ENCODE data around the gene SAXO2.
"Not testable (repeated sequence)": the region's sequence is repeated elsewhere in the genome, so short reads cannot be mapped to it uniquely, and the experiment has no call there.

The SAXO2 gene

GRCh38 chr15:82284381-82284780, 21.8 kb downstream of the SAXO2 start:
- in situ Hi-C loops (cut with HindIII; ENCODE audit: low sequenced_read_pairs), result not testable (repeated sequence)

DNA sequence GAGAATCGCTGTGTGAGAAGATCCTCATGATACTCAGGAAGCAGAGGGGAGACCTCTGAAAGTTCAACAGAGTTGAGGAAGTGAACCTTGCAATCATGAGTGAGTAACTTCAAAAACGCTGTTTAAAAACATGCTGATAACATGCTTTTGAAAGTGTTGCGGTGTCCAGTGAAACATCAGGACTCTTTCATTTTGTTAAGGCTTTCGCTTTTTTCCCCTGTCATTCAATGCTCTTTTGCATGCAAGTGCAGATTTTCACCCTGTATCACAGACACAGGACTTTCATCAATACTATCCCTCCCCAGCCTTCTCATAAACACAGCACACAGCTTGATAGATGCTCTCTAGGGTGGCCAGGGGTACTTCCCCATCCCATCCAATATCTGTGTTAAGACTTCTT, 23.9 kb downstream of the SAXO2 start:
- in situ Hi-C loops (cut with HindIII; ENCODE audit: low sequenced_read_pairs), result not testable (repeated sequence)

DNA sequence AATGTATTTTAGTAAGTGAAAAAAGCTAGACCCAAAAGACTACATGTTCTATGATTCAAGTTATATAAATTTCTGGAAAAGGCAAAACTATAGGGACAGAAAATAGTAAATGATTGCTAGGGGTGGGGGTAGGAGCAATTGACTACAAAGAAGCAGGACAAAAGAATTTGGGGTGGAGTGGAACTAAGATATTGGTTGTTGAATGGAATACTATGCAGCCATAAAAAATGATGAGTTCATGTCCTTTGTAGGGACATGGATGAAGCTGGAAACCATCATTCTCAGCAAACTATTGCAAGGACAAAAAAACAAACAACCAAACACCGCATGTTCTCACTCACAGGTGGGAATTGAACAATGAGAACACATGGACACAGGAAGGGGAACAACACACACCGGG, 25.6 kb downstream of the SAXO2 start:
- in situ Hi-C loops (cut with HindIII; ENCODE audit: low sequenced_read_pairs), result not testable (repeated sequence)

GRCh38 chr15:82292271-82292670, 29.7 kb downstream of the SAXO2 start:
- in situ Hi-C loops (cut with HindIII; ENCODE audit: low sequenced_read_pairs), result no loop called here

- in situ Hi-C loops (cut with HindIII; ENCODE audit: low sequenced_read_pairs), result no loop called here
Measured at GRCh38 chr15:82294061-82294690, 31.6 kb downstream of the SAXO2 start.

GRCh38 chr15:82297546-82297945, 34.9 kb downstream of the SAXO2 start:
- in situ Hi-C loops (cut with HindIII; ENCODE audit: low sequenced_read_pairs), result no loop called here

- in situ Hi-C loops (cut with HindIII; ENCODE audit: low sequenced_read_pairs), result no loop called here
Measured at GRCh38 chr15:82298032-82298431, 35.4 kb downstream of the SAXO2 start.

GRCh38 chr15:82298520-82298919, 35.9 kb downstream of the SAXO2 start:
- in situ Hi-C loops (cut with HindIII; ENCODE audit: low sequenced_read_pairs), result no loop called here

DNA sequence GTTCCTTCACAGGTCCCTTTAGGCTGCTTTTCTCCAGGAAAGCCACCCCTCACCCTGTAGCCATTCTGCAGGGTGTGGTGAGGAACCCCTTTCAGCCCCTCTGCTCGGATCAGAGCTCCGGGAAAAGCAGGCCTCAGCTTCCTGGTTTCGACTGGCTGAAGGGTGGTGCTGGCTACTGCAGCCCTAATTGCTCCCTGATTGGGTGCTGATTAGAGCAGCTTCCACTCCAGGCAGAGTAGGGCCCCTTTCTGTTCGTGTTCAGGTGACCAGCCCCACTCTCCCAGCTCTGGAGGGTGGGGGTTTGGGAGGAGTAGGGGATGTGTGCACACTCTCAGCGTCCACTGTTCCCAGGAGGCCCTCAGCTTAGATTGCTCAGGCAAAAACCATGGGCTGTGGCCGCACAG, 36.9 kb downstream of the SAXO2 start:
- in situ Hi-C loops (cut with HindIII; ENCODE audit: low sequenced_read_pairs), result not testable (repeated sequence)

- in situ Hi-C loops (cut with HindIII; ENCODE audit: low sequenced_read_pairs), result not testable (repeated sequence)
Measured at GRCh38 chr15:82300326-82300725, 37.7 kb downstream of the SAXO2 start.

GRCh38 chr15:82300883-82301282, 38.3 kb downstream of the SAXO2 start:
- in situ Hi-C loops (cut with HindIII; ENCODE audit: low sequenced_read_pairs), result no loop called here

DNA sequence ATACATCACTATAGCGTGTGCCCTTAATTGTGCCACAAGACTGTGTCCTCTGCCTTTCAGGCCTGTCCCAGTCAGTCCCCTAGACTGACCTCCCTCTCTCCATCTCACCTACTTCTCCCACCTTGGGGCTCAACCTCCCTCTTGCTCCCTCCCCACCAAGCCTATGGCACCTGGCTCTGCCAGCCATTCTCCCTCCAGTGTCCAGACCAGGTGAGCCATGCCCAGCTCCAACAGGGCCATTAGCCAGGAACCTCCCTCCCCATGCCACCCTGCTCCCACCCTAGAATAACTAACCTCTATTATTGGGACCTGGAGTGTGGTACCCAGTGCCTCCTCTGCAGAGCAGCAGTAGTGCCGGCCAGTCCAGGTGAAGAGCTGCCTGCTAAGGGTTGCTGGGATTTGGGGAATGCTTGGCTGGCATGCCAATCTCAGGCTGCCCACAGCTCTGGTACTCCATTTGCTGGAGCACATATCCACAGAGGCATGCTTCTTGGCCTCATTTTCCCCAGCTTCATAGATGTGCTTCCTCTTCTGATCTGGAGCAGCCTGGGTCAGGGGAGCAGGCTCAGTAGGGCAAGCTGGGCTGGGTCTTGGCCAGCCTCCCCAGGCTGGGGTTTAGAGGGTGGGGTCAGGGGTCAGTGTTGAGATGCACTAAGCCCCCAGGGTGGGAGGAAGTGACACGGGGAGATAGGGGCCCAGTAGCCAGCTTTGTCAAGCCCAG, 38.8 kb downstream of the SAXO2 start:
- in situ Hi-C loops (cut with HindIII; ENCODE audit: low sequenced_read_pairs), result no loop called here

- in situ Hi-C loops (cut with HindIII; ENCODE audit: low sequenced_read_pairs), result no loop called here
Measured at GRCh38 chr15:82303956-82304777, 41.5 kb downstream of the SAXO2 start.

- in situ Hi-C loops (cut with HindIII; ENCODE audit: low sequenced_read_pairs), result no loop called here
Measured at GRCh38 chr15:82304778-82305090, 42.1 kb downstream of the SAXO2 start.

GRCh38 chr15:82305621-82306048, 43.0 kb downstream of the SAXO2 start:
- in situ Hi-C loops (cut with HindIII; ENCODE audit: low sequenced_read_pairs), result no loop called here

- in situ Hi-C loops (cut with HindIII; ENCODE audit: low sequenced_read_pairs), result no loop called here
Measured at GRCh38 chr15:82306791-82307713, 44.4 kb downstream of the SAXO2 start.

DNA sequence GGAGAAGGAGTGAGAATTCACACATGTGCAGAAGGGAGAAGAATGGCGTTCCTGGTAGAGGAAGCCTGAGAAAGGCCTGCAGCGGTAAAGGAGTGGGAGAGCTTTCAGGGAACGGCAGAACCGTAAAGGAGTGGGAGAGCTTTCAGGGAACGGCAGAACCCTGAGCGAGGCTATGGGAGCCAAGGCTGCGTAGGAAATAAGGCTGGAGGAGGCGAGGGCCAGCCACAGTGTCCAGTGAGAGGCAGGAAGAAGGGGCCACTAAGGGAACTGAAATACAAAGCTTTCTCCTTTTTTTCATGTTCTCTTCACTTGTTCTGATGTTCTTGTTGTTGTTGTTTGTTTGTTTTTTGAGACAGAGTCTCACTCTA, 45.1 kb downstream of the SAXO2 start:
- in situ Hi-C loops (cut with HindIII; ENCODE audit: low sequenced_read_pairs), result no loop called here

GRCh38 chr15:82309802-82310201, 47.2 kb downstream of the SAXO2 start:
- in situ Hi-C loops (cut with HindIII; ENCODE audit: low sequenced_read_pairs), result no loop called here

- in situ Hi-C loops (cut with HindIII; ENCODE audit: low sequenced_read_pairs), result not testable (repeated sequence)
Measured at GRCh38 chr15:82311321-82311720, 48.7 kb downstream of the SAXO2 start.

DNA sequence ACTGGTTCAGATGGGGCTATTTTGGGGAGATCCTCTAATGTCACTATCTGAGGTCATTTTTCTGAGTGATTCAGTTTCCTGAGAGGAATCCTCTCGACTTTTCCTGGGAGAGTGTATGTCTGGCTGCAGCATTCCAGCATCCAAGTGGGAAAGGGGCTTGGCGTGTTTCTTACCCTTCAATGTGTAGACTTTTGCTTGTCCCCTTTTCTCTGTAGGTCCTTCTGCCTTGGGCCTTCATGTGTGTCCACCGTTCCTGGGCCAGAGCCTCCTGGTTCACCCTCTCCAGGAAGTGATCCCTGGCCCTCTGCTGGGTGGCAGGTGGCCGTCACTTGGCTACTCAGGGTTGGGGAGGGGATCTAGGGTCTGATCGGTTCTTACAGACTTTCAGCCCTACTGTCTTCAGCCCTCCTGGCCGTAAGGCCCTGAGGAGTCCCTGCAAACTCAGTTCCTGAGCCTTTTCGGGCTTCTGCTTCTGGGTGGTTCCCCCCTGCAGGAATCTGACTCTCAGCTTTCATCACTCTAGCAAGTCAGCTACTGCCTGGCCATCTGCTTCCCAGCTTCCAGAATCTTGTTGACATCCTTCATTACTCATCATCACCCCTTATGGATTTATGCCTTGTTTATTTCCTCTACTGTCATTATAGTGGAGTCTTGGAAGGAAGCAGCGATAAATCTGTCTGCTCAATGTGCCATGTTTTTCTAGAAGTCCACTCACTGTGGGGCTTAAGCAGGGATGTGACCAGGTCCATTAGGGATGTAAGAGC, 50.1 kb downstream of the SAXO2 start:
- in situ Hi-C loops (cut with HindIII; ENCODE audit: low sequenced_read_pairs), result no loop called here
